ENCODE results near the gene SCARB1. TPM values are rescaled to one million over a fixed set of nuclear protein-coding genes. Genes with fewer than 3 reads are reported as not detected.

Gene SCARB1
- total RNA-seq, 1 donor from 2014 or later = 6.6 TPM

GRCh38 chr12:124813782-124814181 lies 49.9 kb downstream of the SCARB1 start:
- Histone ChIP-seq H3K27me3 (ENCODE audit: control insufficient read depth, insufficient read depth, low read length) (no peaks in the 10 kb centered on the region), H3K36me3 (ENCODE audit: control insufficient read depth, insufficient read depth, low read length) (peaks cover 19% of the 10 kb centered on the region), H3K4me3 (ENCODE audit: low read depth, low read length) (no peak overlapping the region)
- no peak for FAIRE-seq
- TF ChIP-seq CTCF (IDR thresholded peaks at IDR 0.05; ENCODE audit: insufficient read depth, low read length, severe bottlenecking) = no peak
- no peak for DNase-seq (ENCODE audit: low read depth)

- DNase-seq (ENCODE audit: low read depth) = no peak
- Histone ChIP-seq H3K27me3 (ENCODE audit: control insufficient read depth, insufficient read depth, low read length) (no peaks in the 10 kb centered on the region), H3K4me3 (ENCODE audit: low read depth, low read length) (no peak overlapping the region), H3K36me3 (ENCODE audit: control insufficient read depth, insufficient read depth, low read length) (peaks cover 19% of the 10 kb centered on the region)
- no peak for FAIRE-seq
- TF ChIP-seq CTCF (IDR thresholded peaks at IDR 0.05; ENCODE audit: insufficient read depth, low read length, severe bottlenecking) = no peak
These were observed 50.7 kb downstream of the SCARB1 start for GRCh38 chr12:124812979-124813378.

GRCh38 chr12:124812356-124812755 lies 51.3 kb downstream of the SCARB1 start:
- no peak for TF ChIP-seq CTCF (IDR thresholded peaks at IDR 0.05; ENCODE audit: insufficient read depth, low read length, severe bottlenecking)
- no peaks in the 10 kb centered on the region for H3K27me3 ChIP-seq (ENCODE audit: control insufficient read depth, insufficient read depth, low read length)
- H3K4me3 ChIP-seq (ENCODE audit: low read depth, low read length) = no peak overlapping the region
- DNase-seq (ENCODE audit: low read depth) (no peak), FAIRE-seq (no peak)
- H3K36me3 ChIP-seq (ENCODE audit: control insufficient read depth, insufficient read depth, low read length) = peaks cover 20% of the 10 kb centered on the region

- peaks cover 20% of the 10 kb centered on the region for H3K36me3 ChIP-seq (ENCODE audit: control insufficient read depth, insufficient read depth, low read length)
- no peak overlapping the region for H3K4me3 ChIP-seq (ENCODE audit: low read depth, low read length)
- no peak for FAIRE-seq
- DNase-seq (ENCODE audit: low read depth) = no peak
- no peaks in the 10 kb centered on the region for H3K27me3 ChIP-seq (ENCODE audit: control insufficient read depth, insufficient read depth, low read length)
- TF ChIP-seq CTCF (IDR thresholded peaks at IDR 0.05; ENCODE audit: insufficient read depth, low read length, severe bottlenecking) = no peak
These were observed 52.0 kb downstream of the SCARB1 start for GRCh38 chr12:124811633-124812032.

- Histone ChIP-seq H3K27me3 (ENCODE audit: control insufficient read depth, insufficient read depth, low read length) (no peaks in the 10 kb centered on the region), H3K4me3 (ENCODE audit: low read depth, low read length) (no peak overlapping the region), H3K36me3 (ENCODE audit: control insufficient read depth, insufficient read depth, low read length) (peaks cover 20% of the 10 kb centered on the region)
- FAIRE-seq (no peak), DNase-seq (ENCODE audit: low read depth) (peak; percentile 10)
- no peak for TF ChIP-seq CTCF (IDR thresholded peaks at IDR 0.05; ENCODE audit: insufficient read depth, low read length, severe bottlenecking)
These were observed 53.8 kb downstream of the SCARB1 start for GRCh38 chr12:124809878-124810277.

- H3K4me3 ChIP-seq (ENCODE audit: low read depth, low read length) = no peak overlapping the region
- TF ChIP-seq CTCF (IDR thresholded peaks at IDR 0.05; ENCODE audit: insufficient read depth, low read length, severe bottlenecking) = no peak
- DNase-seq (ENCODE audit: low read depth) = no peak
- H3K36me3 ChIP-seq (ENCODE audit: control insufficient read depth, insufficient read depth, low read length) = peaks cover 17% of the 10 kb centered on the region
- peak; percentile 7 for FAIRE-seq
- no peaks in the 10 kb centered on the region for H3K27me3 ChIP-seq (ENCODE audit: control insufficient read depth, insufficient read depth, low read length)
These were observed 54.3 kb downstream of the SCARB1 start for GRCh38 chr12:124809391-124809790.
